Sciatic nerve (tissue), 2 donors: ENCODE results near the gene TBC1D19. TPM values are rescaled to one million over a fixed set of nuclear protein-coding genes. Genes with fewer than 3 reads are reported as not detected.

Source experiments
- ATAC-seq: fragments of 200-7000 bp; cut with Tn5 transposase; one replicate; pipeline ENCODE4 v1.9.1; 2020; ENCODE audit warnings: mild to moderate bottlenecking, moderate library complexity
- DNase-seq: peaks from one replicate; pipeline ENCODE4 v3.0.0-alpha.2; 2020; ENCODE audit warnings: low spot score
- intact Hi-C: fragments of 100-400 bp; cut with DNase I; formaldehyde crosslinking; loops from one replicate; pipeline ENCODE4 v1.14.2; 2022
- total RNA-seq: library from RNA; stranded (reverse); fragmentation: NEBNext Ultra II Directional; extraction: Animal tissue kit (Norgen Biotek cat#: 25700); gene quantifications from one replicate; pipeline ENCODE4 v1.2.1, GENCODE V29; 2021
- donor health status: DM: no; HTN: no; CAD: no.
- donor health status: DM: no; HTN: no; CAD: no.

The TBC1D19 gene
- total RNA-seq, 1 donor from 2014 or later = 15.6 TPM

DNA sequence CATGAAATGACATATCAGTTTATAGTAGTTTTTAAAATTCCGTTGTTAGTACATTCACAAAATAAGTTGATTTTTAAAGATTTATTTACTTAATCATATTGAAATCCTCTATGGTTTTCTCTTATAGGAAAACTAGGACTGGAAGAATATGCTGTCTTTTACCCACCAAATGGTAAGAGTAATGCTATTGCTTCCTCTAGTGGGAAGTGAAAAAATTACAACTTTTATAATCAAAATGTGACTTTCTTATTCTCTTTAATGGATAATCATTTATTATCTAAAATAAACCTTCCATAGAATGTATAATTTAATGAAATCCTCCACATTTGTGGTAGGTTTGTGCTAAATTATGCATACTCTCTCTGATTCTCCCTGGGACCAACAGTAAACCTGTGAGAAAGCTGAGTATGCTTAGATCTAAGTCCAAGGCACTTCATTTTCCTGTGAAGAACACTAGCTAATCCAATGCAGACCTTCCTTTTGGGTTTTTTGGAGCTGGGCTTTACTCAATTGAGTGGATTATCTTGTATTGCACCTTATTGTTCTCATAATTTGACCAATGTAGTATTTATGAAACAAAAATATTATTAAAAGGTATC, 136.2 kb downstream of the TBC1D19 start:
- ATAC-seq (no peak), DNase-seq (no peak)
- intact Hi-C loops = no loop called here

DNA sequence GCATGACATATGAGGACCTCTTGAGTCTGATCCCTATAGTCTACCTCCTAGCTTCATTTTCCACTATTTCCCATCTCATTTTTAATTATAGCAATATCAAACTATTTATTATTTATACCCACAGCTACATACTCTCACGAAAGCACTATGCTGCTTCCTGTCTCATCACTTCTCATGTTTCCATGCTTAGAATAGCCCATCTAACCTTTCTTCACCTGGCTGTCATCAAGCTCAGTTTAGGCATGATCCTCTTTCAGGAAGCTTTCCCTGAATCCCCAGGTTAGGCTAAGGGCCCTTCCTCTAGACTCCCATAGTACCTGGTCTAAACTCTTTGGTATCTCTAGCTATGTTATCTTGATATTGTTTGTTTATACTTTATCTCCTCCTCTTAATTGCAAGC, 137.8 kb downstream of the TBC1D19 start:
- DNase-seq = no peak
- ATAC-seq = no peak
- intact Hi-C loops = no loop called here

DNA sequence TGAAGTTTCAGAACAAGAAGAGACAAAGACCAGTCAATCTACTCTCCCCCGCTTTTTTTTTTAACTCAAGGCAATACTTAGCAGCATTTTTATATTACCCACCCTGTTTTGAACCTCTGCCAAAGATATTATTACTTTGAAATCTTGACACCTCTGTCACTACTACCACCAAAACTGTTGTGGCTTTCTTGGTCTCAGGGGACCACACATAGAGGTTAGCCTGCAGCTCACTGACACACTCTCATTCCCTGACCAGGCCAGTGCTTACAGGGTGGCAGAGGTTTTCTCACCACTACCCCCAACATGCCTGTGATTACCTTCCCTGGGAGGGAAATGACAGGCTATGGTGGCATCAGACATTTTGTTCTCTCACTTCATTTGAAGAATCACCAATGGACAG, 139.3 kb downstream of the TBC1D19 start:
- ATAC-seq = no peak
- intact Hi-C loops = no loop called here
- no peak for DNase-seq

DNA sequence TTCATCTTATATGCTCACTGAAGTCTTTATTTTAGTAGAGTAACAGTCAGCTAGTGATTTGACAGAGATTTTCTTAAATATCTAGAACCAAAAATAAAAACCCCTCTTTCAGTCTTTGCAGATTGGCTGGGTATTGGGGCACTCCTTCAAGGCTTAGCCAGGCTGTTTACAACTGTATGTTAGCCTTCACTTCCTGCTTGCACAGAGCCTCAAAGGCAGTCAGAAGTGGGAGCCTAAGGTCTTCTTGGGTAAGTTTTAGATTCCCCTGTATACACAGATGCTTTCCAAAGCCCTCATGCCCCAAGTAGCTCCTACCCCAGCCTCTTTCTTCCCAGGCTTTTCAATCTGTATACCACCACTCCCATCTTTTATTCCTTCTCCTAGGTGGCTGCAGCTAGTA, 140.7 kb downstream of the TBC1D19 start:
- DNase-seq (no peak), ATAC-seq (no peak)
- intact Hi-C loops = no loop called here

DNA sequence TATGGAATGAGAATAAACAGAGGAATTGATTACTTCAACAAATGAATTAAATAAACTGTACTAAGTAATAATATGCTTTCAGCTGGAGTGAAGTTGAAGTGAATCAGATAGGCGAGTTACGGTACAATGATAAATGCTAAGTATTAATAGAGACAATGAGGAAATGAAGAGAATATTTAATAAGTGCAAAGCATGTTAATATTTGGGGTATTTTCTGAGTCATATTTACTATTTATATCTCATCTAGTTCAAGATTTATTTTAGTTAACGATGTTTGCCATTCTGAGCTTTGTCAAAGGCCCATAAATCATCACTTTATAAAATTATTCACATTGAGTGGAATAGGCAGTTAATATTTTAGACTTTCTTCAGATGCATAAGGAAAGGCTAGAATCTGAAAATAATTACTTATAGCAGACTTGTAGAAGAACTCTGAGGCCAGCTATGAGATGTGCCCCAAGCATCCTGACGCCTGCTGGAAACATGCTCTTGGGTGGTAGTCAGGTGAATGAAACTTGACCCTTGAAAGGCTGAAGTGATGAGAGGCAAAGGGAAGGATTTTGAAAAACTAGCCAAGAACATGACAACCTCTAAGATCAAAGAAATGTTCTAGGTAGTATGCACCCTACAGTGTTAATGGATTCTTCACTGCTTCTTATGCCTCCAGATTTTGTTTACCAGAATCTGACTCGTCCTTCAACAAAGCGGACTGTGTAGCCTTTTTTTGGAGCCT, 142.9 kb downstream of the TBC1D19 start:
- ATAC-seq (no peak), DNase-seq (no peak)
- intact Hi-C loops = no loop called here

DNA sequence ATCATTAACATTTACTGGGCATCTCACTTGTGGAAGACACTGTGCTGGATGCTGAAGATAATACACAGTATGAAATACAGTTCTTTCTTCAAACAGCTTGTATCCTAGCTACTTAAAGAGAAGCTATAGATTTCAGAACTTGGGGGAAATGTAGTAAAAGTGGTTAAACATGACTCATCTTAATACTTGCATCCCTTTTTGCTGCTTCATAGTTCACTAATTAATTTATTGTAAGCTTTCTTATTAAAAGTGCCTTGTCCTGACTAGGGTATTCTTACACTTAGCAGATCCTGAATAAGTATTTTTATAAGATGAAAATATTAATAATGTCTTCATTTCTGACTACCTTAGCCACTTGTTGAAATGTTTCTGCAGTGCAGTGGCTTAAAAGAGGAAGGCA, 144.0 kb downstream of the TBC1D19 start:
- ATAC-seq = no peak
- no peak for DNase-seq
- intact Hi-C loops = no loop called here

DNA sequence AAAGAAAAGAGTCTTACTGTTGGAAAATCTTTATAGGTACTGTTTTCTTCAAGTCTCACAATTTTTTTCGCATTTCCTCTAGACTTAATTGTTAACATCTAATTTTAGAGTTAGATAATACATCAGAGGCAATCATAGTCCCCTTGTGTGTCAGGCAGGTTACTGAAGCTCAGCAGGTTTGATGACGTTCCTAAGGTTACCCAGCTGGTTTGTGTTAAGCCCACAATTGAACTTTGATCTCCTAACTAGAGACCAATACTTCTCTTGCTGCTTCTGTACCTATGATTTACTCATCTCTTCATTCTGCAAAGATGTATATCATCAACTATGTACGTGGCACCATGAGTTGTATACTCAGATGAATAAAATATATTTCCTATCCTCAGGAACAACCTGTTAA, 145.1 kb downstream of the TBC1D19 start:
- no peak for ATAC-seq
- intact Hi-C loops = no loop called here
- DNase-seq = no peak

DNA sequence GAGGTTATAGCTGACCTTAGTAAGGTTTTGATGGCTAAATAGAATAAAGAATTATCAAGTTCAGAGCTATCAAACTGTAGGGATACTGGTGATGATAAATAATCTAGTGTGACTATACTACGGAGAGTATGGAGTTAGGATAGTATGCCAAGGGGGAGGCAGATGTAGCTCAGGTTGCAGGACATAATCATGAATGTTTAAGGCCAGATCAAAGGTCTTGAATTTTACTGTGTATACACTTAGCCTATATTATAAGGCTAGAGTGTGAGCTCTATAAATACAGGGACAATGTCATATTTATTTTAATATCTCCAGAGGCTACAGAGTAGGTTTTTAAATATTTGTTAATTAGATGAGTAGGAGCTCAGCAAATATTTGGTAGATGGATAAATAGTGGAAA, 145.7 kb downstream of the TBC1D19 start:
- ATAC-seq = no peak
- intact Hi-C loops = no loop called here
- DNase-seq = no peak

DNA sequence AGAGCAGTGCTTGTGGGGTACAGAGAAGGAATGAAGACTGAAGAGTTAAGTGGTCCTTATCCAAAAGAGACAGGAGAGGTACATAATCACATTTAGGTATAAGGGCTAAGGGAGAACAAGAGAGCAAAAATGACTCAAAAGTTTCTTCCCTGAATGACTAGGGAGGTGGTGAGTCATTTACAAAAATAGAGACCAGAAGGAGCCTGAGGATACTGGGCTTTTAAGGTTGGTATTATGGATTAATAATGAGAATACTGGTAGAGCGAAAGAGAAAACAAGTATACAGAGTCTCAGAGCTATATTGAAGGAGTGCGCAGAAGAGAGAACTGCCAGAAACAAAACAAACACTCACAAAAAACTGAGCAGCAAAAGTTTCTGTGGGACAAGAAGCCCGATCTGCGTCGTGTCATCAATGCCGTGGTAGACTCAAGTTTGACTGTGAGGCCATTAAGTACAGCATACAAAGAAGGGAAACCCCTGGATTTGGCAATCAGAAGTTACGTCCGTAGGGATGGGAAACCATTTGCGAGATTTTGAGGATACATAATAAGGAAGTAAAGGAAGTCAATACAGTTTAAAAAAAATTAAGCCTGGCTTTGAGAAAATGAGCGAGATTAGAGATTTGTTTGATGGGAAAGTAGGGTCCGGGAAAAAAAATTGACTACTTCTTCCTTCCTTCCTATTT, 147.6 kb downstream of the TBC1D19 start:
- no peak for DNase-seq
- ATAC-seq = no peak
- intact Hi-C loops = no loop called here

DNA sequence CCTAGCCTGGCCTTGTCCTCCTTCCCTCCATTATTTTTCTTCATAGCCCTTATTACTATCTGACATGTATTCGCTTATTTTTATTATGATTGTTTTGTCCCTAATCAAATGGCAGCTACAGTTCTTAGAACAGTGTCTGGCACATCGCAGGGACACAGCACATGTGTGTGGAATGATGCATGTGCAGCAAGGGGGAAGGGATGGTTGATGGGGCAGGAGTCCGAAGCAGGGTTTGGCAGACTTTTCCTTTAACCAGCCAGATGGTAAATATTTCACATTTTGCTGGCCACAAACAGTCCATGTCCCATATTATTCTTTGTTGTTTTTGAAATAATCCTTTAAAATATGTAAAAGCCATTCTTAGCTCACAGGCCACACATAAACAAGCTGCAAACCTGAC, 148.5 kb downstream of the TBC1D19 start:
- intact Hi-C loops = no loop called here
- no peak for ATAC-seq
- DNase-seq = no peak

DNA sequence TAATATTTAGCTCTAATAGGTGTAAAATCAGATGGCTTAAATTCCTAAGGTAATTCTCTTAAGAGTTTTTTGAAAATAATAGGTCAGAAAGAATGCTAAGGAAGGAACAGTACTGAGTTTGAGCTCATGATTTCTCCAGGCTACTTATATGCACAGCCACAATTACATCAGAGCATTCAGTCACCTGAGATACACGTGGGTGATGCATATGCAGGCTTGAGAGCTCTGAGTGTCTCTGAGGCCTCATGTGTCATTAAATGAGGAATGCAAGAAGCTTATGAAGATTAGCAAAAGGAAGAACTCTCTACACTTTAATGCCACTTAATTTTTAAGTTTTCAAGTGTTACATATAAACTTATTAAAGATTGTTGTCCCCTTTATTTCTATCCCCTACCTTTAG, 152.7 kb downstream of the TBC1D19 start:
- no peak for DNase-seq
- intact Hi-C loops = no loop called here
- no peak for ATAC-seq

DNA sequence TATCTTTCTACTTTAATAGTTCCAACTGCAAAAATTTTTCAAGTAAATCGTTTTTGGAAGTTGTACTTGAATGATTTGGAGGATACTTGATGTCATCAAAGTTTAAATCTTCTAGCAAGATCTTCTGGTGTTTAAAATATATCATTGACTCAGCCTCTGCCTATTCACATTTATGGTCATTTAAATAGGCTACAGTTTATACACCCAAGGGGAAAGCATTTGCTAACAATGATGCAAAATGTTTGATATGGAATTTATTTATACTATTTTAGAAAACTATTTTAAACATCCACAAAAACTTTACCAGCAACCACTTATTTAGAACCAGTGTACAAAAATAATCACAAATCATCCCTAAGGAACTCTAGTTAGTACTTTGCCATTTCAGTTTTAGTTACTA, 153.5 kb downstream of the TBC1D19 start:
- no peak for DNase-seq
- ATAC-seq = no peak
- intact Hi-C loops = no loop called here

DNA sequence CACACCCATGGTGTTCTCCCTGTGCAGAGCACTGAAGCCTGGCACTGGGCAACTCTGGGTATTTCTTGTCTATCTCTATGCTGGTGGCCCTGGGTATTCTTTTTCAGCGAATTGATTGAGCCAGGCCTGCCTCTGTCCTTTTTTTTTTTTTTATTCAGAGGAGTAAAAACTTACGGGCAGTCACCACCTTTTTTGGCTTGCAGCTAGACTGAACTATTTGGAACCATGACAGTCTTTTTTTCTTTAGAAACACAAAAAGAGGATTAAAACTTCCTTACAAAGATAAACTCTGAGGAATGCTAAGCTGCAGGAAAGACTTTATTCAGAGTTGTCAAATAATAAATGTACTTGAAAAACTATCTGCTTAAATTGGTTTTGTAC, 157.6 kb downstream of the TBC1D19 start:
- ATAC-seq (peak; percentile 50), DNase-seq (no peak)
- intact Hi-C loops = no loop called here

DNA sequence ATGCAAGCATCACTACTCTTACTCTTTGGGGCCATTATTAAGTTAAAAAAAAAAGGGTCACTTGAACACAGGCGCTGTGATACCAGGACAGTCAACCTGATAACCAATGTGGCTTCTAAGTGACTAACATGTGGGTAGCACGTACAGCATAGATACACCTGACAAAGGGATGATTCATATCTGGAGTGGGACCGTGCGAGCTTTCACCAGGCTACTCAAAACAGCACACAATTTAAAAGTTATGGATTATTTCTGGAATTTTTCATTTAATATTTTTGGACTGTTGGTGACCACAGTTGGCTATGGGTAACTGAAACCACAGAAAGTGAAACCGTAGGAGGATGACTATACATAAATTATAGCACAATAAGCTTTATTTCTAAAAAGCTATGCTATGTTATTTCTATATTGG, 162.9 kb downstream of the TBC1D19 start:
- DNase-seq (no peak), ATAC-seq (no peak)
- intact Hi-C loops = no loop called here

DNA sequence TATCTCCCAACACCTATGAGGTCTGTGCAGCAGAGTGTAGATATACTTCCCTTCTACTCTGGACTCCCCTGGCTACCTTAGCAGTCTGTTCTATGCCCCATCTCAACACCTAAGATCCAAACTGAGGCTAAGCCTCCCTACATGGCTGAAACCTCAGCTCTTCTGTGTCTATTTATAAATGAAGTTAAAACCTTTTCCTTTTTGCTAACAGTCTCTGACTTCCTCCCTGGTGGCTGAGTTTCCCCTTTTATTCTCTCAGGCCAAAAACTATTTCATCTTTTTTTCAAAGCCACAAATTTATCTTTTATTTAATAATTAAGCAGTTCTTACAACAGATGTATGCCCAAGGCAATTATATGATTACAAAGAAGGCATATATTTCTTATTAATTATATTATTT, 164.9 kb downstream of the TBC1D19 start:
- intact Hi-C loops = no loop called here
- ATAC-seq = no peak
- no peak for DNase-seq

DNA sequence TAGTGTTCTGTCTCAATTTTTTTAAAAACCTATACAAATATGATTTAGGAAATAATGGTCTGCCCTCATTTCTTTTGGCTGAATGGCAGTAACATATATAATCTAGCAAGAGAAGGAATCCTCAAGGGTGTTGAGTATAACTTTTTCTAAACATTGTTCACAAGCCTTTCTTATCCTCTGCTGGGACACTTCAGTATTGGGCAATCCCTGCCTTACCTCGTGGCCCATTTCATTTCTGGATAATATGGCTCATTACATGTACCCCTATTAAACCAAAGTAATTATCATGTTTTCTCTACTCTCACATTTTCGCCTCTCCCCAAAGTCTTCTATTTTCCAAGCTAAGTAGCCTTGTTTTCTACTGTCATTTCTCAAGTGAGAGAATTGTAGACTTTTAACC, 166.0 kb downstream of the TBC1D19 start:
- intact Hi-C loops = no loop called here
- ATAC-seq = no peak

DNA sequence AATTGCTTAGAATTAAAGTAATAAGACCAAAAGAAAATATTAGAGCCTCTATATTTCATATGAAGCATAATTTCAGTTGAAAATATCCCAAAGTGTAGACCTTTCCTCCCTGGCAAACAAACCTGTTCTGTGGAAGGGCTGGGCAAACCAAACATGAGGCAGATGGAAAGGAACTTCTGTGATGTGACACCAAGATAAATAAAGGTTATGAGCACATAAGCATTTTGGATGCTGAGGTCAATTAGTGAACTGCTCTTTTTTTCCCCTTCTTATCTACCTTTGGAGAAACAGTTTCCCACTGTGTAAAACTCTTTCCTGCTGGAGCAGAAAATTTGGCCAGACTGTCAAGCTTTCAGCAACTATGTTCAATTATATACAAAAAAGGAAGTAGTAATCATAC, 167.1 kb downstream of the TBC1D19 start:
- ATAC-seq = no peak
- DNase-seq = no peak
- intact Hi-C loops = no loop called here

More for the DNA sequence above, 166.0 kb downstream of the TBC1D19 start:
- no peak for DNase-seq

DNA sequence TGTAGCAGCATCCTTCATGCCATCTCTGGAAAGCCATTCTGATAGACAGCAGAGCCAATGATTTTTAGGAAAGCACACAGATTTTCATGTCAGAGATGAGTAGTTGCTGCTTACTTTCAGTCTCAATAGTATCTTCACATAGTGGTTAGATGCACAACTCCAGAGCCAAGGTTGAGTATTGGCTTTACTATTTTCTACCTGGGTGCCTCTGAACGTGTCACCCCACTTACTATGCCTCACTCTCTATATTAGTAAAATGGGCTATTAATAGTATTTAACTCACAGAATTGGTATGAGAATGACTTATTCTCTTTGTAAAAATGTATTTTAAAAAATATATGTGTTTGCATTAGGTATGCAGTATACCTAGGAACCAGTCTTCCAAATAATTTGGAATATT, 168.0 kb downstream of the TBC1D19 start:
- ATAC-seq (no peak), DNase-seq (no peak)
- intact Hi-C loops = no loop called here

DNA sequence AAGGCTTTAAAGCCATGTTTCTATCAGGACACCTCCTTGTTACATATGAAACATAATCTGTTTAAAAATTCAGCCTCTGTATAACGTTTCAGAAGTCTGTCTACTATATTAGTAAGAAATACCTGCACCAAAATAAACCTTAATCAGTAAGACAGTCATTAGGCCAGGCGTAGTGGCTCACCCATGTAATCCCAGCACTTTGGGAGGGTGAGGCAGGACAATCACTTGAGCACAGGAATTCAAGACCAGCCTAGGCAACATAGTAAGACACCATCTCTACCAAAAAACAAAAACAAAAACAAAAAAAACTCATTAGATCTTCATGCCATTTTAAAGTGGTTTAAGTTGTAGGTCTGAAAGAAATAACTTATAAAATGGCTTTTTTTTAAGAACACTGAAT, 169.3 kb downstream of the TBC1D19 start:
- no peak for DNase-seq
- intact Hi-C loops = no loop called here
- ATAC-seq = no peak

DNA sequence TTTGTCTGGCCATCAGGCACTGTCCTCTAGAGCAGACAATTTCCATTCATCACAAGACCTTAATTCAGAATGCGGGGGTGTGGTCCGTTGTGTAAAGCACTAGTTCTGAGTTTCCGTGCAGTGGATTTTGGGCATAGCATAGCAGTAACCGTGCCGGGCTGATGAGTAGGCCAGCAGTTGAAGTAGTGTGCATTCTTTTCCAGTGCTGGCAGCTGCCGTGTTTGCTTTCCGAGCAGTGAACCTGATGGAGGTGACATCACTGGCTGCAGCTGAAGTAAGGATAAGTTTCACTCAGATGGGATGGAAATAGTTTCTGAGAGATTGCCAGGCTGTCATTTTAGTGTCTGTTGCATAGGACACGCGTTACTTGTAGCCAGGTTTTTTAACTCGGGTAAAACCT, 169.7 kb downstream of the TBC1D19 start:
- intact Hi-C loops = no loop called here
- DNase-seq = no peak
- no peak for ATAC-seq

DNA sequence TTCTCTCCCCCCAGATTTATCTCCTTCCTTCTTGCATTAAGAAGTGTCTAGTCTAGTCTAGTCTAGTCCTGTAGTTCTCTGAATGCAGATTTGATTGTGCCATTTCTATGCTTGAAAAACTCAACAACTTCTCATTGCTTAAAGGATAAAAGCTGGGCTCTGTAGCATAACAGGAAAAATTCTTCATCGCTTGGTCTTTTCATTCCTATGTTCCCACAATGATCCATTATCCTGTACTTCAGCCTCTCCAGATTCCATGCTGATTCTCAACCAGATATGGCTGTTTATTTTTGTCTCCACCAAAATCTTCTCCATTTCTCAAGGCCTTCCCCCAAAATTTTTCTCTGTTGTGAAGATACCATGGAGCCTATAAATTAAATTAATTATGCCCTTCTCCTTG, 173.9 kb downstream of the TBC1D19 start:
- intact Hi-C loops = no loop called here
- ATAC-seq = no peak
- DNase-seq = no peak
